AG08395 (cell line): ENCODE data around the gene LRRC40.
"Not testable (repeated sequence)": the region's sequence is repeated elsewhere in the genome, so short reads cannot be mapped to it uniquely, and the experiment has no call there.

Experiments used
- DNase-seq: peaks from one replicate; pipeline ENCODE4 v3.0.0; 2012; ENCODE audit warnings: mixed read lengths, low spot score

The LRRC40 gene

DNA sequence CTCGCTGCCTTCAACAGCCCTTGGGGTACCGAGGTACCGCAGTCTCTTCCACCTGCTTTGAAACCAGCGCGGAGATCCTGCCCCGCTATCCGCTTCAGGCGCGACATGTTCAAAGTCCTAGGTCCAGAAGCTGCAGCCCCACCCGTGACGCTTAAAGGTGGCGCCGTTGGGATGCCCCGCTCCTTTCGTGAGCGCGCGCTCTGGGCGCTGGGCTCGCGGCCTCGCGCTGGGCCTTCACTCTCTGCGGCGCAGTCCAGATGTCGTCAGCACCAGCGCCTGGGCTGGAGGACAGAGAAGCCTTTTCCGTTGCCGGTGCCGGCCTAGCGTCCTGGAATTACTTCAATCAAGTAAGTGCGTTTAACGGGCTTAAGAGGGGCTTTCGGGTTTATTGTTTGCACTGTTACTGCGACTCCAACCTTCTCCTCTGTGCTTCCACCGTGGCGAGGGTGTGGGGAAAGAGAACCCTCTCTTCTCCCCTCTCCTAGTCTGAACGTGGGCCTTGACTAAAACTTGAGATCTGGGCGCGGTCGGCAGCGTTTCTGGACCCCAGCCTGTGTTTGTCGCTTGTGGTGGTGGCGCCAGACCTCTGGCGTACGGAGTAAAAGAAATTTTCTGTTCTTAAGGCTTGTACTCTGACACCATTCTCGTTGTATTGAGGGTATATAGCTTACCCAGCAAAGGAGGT, at the start of gene LRRC40:
Gene LRRC40 (minus strand): TSS at position 146 of the 685 bp plus-strand sequence. CDS start 39 bp downstream, at position 107.
- peak; percentile 96 for DNase-seq

DNA sequence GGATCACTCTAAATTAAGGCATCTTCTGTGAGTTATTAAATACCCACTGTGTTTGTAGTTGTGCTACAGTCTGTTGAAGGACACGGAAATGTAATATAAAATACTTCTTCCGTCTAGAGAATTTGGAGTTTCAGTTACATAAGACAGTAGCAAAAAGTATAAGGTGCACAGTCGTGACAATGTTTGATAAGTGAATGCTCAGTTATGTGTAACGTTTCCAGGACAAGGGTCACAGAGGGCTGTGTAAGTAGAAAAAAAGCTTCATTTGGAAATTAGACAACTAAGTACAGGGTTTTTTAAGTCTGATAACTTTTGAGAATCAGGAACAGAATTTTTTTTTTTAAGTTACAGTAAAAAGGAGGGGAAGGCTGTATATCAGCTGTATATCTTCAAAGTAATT, 43.4 kb upstream of the LRRC40 start:
- DNase-seq, result no peak

DNA sequence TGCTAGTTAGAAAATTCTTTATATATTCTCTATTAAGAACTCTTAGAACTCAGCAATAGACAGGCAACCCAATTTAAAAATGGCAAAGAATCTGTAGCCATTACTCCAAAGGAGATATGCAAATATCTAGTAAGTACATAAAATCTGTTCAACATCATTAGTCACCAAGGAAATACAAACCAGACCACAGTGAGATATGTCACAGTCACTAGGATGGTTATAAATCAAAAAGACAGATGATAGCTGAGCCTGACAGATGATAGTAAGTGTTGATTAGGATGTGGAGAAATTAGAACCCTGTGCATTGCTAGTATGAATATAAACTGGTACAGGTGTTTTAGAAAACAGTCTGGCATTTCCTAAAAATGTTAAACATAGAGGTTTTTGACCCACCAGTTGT, 42.4 kb upstream of the LRRC40 start:
- DNase-seq, result no peak

DNA sequence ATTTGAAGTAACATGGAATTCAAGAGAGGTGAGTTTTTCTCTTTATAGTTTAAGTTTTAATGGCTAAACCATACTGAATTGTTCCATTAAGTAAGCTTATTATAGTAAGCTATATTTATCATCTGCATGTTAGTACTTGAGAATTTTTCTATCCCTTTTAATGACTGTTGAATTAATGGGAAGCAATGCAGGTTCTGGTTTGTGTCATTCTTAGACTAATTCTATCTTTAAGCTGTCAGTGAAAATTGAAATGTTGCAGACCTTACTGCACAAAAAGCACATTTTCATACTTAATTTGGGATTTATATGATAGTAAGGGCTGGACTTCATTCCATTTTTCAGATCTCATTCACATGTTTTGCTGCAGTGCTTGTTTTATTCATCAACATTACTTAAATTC, 41.7 kb upstream of the LRRC40 start:
- no peak for DNase-seq

DNA sequence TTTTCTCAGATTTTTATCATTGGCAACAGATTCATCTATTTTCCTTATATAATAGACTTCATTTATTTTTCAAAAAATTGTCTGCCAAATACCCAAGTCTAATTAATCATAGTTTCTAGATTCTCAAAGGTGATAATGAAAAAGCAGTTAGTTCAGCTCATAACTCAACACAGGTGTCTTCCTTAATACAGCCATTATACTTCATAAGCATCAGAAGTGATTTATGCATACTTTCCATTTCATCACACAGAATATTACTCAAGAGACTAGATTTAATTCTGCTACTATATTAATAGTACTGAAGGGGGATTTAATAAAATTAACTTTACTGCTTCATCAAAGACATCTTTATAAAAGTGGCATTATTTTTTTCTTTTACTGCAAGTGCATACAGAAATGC, 34.6 kb upstream of the LRRC40 start:
- DNase-seq, result no peak

DNA sequence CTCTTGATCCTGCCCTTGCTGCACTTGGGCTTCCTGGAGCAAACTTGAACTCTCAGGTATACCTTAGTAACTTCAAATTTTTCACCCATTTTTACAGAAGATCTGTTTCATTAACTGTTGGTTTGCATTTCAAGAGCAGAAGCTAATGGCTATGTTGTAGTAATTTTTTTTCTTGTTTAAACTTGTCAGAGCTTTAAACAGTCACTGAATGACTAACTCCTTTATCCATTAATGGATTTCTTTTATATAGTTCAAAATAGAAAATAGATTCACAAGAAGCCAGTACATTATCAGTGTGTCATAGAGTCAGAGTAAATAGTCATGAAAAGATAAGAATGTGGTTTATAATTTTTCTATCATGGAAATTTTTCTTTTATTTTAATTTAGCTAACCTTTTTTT, 29.4 kb upstream of the LRRC40 start:
- no peak for DNase-seq

DNA sequence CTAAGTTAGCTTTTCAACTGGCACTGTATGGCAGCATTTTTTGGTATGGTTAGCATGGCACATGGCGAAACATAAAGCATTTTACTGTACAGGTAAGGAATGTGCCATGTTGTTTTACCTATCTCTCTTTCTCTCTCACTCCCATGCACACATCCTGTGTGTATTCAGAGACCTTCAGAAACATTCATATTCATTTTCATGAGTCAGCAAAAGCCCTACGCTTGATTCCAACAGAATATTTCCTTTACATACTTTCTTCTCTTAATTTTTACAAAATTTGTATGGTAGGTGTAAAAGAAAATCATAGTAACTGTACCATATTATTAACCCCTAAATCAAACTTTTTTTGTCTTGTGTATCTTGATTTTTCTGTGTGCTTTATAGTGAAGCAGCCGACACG, 26.1 kb upstream of the LRRC40 start:
- DNase-seq, result no peak

DNA sequence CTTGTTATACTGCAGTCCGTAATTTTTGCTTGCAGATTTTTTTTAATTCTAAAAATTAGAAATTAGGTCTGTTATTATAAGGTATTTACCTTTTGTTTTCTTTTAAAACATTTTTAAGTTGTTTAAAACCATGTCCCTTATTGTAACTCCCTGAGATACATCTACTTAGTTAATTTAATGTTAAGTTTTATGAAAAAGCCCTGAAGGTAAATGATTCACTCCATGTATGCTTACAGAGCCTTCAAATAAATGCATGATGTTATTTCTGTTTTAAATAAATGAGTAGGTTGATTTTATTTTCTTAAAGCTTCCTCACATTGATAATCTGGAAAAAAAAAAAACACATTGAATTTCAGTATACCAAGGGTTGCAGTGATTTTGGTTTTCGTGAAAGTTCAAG, 23.3 kb upstream of the LRRC40 start:
- DNase-seq, result no peak

DNA sequence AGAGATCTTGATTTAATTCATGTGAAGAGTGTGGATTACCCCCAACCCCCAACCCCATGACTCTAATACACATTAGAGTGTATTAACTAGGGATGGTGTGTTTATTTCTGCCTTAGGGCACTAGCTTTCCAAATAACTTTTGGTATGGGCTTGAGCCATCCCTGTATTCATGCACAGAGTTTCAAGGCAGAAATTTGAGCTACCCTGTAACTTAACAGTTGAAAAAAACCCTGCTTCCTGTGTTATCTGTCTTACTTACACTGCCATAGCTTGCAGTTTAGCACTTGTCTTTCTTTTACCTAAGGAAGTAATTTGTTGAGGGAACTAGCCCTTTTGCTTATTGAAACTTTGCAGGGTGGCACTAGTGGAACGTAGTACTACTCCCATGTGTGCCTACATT, 22.1 kb upstream of the LRRC40 start:
- DNase-seq, result no peak

DNA sequence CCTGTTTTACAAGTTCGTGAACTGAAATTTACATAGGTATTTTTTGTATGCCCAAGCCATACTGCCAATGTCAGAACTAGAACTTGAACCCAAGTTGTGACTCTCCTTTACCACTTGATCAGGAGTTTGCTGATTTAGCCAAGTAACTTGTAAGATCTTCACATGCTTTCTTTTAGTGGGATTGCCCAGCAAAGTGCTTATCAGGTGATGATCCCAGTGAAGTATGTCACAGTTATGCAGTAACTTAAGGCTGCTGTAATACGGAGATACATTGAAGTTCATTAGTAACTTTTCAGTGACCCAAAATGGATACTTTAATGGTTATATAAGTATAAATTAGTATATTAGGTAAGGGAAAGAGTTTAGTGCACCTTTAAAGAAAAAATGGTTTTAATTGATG, 19.6 kb upstream of the LRRC40 start:
- DNase-seq, result no peak

DNA sequence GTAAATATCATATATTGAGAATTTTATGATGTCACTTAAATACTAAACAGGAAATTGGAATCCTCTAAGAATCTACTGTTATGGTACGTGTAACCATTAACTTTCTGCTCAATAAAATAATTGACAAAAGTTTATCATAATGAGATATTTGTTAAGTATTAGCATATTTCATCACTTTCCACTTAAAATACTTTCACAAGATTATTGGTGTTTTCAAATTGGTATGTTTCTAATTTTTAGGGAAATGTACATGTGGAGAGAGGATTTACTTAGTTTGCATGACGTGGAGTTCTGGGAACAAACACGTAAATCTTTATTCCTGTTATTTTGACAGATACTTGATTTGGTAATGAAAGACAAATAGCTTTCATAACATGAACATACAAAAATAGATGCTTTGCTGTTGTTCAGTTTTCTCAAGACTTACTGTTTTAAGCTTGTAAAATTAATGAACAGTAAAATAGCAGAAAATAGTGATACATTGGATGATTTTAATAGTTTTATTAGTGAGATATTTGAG, 17.4 kb upstream of the LRRC40 start:
- no peak for DNase-seq

DNA sequence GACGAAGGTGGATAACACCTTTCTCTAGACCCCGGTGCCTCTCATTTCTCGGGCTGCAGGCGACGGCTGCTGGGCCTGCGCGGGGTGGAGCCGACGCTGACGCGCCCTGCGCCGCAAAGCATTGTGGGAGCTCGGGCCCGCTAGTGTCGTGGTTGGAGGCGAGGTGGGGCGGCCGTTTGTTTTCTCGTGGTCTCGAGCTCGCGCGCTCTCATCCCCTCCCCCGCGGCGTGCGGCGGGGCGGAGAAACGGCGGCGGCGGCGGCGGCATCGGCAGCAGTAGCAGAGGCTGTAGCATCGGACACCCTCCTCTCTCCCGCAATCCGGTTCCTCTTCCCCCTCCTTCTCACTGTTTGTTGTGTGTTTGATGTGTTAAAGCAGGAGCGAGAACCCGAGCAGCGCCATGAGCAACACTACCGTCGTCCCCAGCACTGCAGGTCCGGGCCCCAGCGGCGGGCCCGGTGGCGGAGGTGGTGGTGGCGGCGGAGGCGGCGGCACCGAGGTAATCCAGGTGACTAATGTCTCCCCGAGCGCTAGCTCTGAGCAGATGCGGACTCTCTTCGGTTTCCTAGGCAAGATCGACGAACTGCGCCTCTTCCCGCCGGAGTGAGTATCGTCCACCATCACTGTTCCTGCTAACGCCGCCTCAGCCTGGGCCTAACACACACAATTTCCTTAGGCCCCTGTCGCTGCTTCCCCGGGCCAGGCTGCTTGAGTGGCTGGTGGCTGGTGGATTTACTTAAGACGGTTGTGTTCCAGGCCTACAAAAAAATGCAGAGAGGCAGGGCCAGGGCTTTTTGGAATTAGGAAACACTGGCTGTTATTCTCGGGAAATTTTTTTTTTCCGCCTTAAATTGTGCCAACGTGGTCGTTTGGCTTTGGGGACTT, 16.1 kb upstream of the LRRC40 start, which contains the start of gene SRSF11:
Gene SRSF11 (plus strand): TSS at position 143 of the 884 bp plus-strand sequence. CDS start 257 bp downstream, at position 400.
- peak; percentile 95 for DNase-seq

DNA sequence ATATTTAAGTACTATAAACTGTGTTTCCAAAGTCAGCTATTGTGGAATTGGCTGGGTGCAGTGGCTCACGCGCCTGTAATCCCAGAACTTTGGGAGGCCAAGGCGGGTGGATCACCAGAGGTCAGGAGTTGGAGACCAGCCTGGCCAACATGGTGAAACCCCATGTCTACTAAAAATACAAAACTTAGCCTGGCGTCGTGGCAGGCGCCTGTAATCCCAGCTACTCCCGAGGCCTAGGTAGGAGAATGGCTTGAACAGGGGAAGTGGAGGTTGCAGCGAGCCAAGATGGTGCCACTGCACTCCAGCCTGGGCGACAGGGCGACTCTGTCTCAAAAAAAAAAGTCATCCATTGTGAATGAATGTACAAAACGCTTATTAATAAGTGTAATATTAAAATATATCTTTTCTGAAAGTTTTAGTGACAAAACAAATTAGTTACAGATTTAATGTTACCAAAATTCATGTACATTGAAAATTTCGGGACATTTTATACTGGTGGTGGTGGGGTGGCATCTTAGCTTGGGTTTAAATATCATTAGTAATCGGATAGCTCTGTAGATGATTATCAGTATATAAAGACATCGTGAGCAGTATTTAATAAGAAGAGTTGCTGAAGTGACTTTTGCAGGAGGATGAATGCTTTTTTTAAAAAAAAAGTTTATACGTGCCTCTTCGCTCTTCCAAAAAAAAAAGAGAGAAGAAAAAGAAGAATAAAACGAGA, 15.3 kb upstream of the LRRC40 start:
- DNase-seq, result no peak

DNA sequence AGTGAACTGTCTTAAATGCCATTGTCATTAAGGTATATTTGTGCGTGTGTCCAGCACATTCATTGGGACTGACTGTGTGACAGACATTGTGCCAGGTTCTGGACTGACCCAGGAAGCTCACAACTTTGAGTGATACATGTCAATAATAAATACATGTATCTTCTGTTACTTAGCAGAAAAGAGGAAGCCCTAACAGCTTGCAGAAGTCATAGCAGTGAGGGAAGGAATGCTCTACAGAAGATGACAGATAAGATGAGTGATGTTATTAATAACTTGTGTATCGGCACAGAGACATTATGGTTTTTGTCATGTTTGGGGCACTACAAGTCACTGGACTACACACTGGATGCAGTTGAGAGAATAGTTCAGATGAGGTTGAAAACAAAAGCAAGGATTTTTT, 14.6 kb upstream of the LRRC40 start:
- DNase-seq, result no peak

DNA sequence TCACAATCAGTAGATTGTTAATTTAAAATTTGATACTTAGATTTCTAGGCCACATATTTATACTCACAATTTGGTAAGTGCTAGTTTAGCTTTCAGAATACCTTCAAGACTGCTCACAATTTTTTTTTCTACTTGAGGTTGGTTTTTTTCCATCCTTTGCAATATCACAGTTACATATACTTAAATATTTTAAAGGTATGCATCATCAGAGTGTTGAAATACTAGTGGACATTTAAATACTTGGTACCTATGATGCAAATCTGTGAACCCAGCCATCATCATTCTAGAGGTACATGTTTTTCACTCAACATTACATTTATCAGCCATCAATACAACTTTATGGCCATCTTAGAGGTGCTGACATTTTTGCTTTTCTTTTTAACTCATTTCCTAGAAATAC, 6.2 kb upstream of the LRRC40 start:
- no peak for DNase-seq

DNA sequence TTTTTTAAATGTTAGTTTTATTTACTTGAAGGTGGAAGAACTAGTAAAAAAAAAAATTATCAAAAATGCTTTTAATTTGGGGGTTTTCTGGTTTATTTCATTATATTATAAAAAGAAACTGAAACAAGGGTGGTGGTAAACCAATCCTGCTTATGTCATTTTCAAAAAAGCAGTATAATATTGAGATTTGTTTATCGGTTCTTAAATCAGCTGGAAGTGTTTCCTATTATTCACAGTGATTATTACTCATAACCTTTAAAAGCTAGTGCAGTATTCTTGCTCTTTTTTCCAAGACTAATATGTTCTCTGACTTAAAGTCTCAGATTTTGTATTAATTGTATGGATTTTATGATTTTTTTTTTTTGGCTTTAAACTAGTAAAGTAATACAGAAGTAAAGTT, 5.4 kb upstream of the LRRC40 start:
- no peak for DNase-seq

DNA sequence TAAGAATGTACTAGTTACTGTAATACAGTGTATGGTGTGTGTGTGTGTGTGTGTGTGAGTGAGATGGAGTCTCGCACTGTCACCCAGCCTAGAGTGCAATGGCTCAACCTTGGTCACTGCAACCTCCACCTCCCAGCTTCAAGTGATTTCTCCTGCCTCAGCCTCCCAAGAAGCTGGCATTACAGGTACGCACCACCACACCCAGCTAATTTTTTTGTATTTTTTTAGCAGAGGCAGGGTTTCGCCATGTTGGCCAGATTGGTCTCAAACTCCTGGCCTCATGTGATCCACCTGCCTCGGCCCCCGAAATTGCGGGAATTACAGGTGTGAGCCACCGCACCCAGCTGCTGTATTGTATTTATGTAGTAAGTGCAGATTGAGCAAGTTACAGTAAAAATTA, 2.9 kb upstream of the LRRC40 start:
- DNase-seq, result no peak

DNA sequence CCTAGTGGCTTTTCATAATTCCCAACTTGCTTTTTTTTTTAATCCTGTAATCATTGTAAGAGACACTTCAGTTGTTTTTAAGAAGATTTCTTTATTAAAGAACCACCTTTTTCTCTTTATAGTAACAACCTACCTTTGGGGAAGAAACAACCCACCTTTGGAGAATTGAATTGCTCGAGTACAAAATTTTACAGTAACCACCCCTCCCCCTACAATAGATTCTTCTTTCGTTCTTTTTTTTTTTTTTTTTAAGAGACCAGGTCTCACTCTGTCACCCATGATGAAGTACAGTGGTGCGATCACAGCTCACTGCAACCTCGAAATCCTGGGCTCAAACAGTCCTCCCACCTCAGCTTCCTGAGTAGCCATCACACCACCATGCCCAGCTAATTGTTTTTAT, 2.1 kb upstream of the LRRC40 start:
- DNase-seq, result no peak

DNA sequence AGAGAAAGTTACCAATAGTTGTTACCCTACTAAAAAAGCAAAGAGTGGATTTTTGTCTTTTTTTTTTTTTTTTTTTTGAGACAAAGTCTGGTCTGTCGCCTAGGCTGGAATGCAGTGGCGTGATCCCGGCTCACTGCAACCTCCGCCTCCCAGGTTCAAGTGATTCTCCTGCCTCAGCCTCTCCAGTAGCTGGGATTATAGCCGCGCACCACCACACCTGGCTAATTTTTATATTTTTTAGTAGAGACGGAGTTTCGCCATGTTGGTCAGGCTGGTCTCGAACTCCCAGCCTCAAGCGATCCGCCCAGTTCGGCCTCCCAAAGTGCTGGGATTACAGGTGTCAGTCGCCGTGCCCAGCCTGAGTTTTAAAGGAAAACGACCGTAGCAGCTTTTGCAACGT, 1.5 kb upstream of the LRRC40 start:
- not testable (repeated sequence) for DNase-seq

DNA sequence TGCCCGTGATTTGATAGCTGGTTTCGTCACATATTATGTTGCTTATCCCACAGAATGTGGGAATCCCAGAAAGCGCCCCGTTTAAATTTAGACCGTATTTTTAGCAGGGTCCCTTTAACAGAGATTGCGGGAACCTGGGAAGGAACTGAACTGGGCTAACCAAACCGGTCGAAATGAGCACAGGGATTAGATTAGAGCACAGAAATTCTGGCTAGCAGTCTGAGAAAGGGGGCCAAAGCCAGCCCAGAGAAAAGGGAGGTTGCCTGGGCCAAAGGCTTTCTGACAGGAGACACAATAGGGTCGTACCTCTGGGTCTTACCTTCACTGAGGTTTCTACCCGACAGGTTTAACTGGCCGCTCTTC, 327 bp downstream of the LRRC40 start:
- peak; percentile 11 for DNase-seq

DNA sequence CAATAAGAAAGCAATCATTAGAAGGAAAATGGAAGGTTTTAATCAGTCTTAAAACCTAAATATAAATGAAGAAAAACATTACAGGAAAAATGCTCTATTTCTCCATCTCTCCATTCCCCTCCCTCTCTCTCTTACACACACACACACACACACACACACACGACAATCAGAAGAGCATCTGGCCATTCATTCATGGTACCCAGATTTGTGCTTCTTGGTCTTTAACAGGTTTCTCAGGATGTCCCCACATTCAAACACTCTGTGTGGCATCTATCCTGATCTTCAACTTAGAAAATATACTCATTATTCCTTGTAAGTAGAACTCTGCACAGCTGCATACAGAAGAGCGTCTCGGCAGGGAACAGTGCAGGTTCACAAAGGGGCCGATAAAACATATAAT, 779 bp downstream of the LRRC40 start:
- no peak for DNase-seq

DNA sequence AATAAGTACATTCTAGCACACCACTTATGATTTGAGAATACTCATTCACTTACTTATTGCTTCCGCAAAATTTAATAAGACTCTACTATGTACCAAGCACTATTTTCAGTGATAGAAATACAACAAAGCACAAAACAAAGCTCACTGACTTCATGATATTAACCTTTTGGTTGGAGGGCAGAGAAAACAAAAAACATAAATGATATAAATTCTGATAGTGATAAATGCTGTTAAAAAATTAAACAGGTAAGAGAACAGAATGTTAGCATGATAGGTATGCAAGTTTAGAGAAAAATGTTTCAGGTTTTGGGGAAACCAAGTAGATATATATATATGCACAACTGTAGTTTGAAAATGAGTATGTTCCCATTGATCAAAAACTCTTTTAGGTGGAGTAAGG, 1.2 kb downstream of the LRRC40 start:
- DNase-seq, result no peak
